HG03575 (cell line): ENCODE data around the gene DMD.
"Not testable (repeated sequence)": the region's sequence is repeated elsewhere in the genome, so short reads cannot be mapped to it uniquely, and the experiment has no call there.

ENCODE experiments used
- ATAC-seq: cut with Tn5 transposase; IDR thresholded peaks from one replicate; pipeline ENCODE4 v1.9.1; 2021; ENCODE audit not compliant: unreplicated experiment, insufficient number of reproducible peaks, low FRiP score; ENCODE audit errors: extremely low read depth

The DMD gene

GRCh38 chrX:33211356-33212260 lies at the start of gene DMD:
TSS of gene DMD (minus strand) at chrX:33211549. CDS start at chrX:33211312, 237 bp downstream.
- ATAC-seq, result no peak

GRCh38 chrX:33252306-33252825 lies 41.0 kb upstream of the DMD start:
- no peak for ATAC-seq

DNA sequence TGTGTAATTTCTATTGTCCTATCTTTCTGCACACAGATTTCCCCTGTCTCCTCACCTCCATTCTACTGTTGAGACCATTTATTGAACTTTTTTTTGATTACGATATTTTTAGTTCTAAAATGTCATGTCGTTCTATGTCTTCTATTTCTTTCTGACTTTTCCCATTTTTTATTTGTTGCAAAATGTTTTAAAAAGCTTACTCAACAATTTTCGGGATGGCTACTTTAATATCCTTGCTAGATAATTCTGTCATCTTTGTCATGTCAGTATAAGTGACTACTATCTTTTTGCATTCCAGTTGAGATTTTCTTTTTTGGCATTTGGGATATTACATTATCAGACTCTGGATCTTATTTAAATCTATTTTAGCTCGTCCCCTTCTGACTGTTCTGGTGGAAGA lies 7.5 kb upstream of the DMD start:
- ATAC-seq, result no peak

DNA sequence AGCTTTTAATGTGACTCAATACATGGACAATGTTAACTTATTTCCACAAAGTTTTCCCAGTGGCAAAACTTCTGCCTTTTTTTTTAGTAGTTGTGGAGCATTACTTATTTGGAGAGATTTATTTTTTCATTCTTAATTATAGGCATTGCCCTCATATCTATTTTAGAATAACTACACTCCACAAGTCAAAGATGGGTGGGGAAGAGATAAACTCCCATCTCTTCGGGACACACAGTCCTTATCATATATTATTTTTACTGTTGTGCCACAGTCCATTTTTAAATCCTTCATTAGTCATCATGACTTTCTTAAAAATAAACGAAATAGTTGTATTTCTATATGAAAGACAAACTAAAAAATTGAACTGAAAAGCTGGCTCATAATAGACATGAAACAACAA lies 1.2 kb downstream of the DMD start:
- no peak for ATAC-seq

- no peak for ATAC-seq
These were observed 4.3 kb downstream of the DMD start for GRCh38 chrX:33207056-33207455.

GRCh38 chrX:33205321-33205720 lies 6.0 kb downstream of the DMD start:
- no peak for ATAC-seq

- ATAC-seq, result no peak
These were observed 6.5 kb downstream of the DMD start for GRCh38 chrX:33204889-33205288.

- no peak for ATAC-seq
These were observed 12.6 kb downstream of the DMD start for GRCh38 chrX:33198561-33199279.

GRCh38 chrX:33195698-33196097 lies 15.7 kb downstream of the DMD start:
- no peak for ATAC-seq

GRCh38 chrX:33194876-33195433 lies 16.4 kb downstream of the DMD start:
- no peak for ATAC-seq

GRCh38 chrX:33194289-33194688 lies 17.1 kb downstream of the DMD start:
- ATAC-seq, result no peak

- no peak for ATAC-seq
These were observed 21.3 kb downstream of the DMD start for GRCh38 chrX:33190016-33190415.

- ATAC-seq, result no peak
These were observed 22.5 kb downstream of the DMD start for GRCh38 chrX:33188881-33189280.

- no peak for ATAC-seq
These were observed 23.1 kb downstream of the DMD start for GRCh38 chrX:33188286-33188685.

- not testable (repeated sequence) for ATAC-seq
These were observed 26.5 kb downstream of the DMD start for GRCh38 chrX:33184803-33185202.

DNA sequence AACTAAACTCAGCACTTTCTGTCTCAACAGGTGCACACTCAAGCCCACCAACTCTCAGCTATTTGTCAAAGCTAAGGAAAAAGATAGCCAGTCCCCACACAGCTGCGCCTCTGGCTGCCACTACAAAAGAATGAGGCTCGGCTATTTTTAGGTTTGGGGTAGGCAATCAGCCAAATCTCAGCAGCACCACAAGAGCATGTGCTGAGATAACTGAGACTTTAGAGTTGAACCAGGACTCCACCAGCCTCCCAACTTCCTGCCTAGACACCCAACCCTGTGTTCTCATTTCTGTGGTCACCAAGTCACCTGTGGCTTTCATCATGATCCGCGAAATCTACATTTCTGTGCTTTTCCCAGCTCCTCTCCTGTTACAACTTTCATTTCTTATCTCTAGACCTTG lies 28.0 kb downstream of the DMD start:
- ATAC-seq, result no peak

DNA sequence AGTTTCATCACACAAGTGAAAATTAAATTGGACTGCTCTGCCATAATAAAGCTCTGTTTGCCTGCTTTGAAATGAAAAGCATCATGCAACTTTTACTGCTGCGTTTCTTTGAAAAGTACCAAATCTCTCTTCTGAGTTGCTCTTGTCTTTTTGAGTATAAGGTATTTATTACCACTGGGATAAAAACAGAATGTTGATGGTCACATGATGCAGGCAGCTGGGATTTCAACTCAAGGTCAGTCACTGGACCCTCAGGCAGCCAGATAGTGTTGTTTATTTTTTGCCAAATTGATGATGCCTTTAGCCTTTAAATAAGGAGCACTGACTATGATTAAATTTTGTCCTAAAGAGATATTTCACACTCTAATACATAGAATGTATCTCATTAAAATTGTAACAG lies 32.7 kb downstream of the DMD start:
- no peak for ATAC-seq

DNA sequence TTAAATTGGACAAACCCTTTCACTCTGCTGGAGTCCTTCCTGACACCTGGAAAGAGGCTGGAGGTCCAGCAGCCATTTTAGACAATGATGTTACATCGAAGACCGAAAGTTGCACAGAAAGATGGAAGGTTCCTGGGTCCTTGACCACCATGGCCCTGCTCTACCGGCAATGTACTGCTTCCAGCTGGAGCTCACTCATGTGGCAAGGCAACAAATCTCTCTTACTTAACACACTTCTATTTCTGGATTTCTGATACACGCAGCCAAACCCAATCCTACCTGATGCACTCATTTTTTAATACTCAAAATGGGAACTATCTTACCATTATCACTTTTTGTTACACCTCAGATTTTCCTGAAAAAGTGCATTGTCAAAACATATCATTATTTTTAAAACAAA lies 33.1 kb downstream of the DMD start:
- ATAC-seq, result no peak

DNA sequence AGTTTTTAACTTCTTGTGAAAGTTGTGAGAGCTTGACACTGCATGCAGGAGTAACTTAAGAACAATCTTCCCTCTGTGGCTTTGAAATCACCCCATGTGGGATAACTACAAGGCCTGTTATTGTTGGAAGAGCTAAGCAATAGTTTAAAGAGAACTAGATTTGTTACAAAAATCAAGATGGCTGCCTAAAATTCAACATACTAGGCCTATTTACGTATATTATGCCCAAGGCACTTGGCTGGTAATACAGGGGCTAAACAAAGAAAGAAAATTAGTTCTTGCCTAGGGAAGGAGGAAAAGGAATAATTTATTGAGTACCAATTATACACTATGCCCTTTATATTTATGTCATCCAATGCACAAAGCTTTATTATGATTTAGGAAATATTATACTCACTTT lies 36.1 kb downstream of the DMD start:
- ATAC-seq, result no peak

DNA sequence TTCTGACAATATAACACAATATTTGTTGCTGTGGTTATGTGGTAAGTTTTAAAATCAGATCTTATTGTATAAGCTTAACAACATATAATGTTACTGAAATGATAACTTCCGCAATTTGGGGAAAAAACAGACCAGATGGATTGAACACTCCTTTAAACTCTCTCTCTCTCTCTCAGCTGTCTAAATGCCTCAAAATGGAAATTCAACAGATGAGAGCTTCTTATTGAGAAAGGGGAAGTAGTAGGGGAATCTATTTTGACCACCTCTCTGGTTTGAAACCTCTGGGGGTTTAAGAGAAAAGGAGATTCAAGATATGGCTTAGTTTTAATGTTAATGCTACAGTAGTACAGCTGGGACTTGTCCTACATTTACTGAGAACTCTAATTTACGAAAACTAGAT lies 40.3 kb downstream of the DMD start:
- ATAC-seq, result no peak
